SK-N-MC (cell line): ENCODE data around the gene AFDN.

Source experiments
- DNase-seq: peaks from one replicate; pipeline ENCODE4 v3.0.0-alpha.2; 2011; ENCODE audit warnings: low read depth, low spot score
- H3K27ac ChIP-seq: fragments of 200-600 bp; sonication (generic); 2 replicates; pipeline ENCODE4 v1.5.1; 2016; ENCODE audit warnings: mixed run types
- H3K36me3 ChIP-seq: fragments of 200-600 bp; sonication (generic); 2 replicates; pipeline ENCODE4 v1.6.1; 2017; ENCODE audit warnings: antibody characterized with exemption, low read length, mixed read lengths; ENCODE audit not compliant: insufficient read depth
- H3K4me3 ChIP-seq: fragments of 200-600 bp; sonication (generic); 2 replicates; pipeline ENCODE4 v1.5.1; 2016
- H3K9ac ChIP-seq: fragments of 200-600 bp; sonication (generic); 2 replicates; pipeline ENCODE4 v1.8.0; 2017; ENCODE audit warnings: mixed run types, mixed read lengths; ENCODE audit not compliant: insufficient read length
- H3K9me3 ChIP-seq: fragments of 200-600 bp; sonication (generic); 2 replicates; pipeline ENCODE4 v1.6.1; 2017; ENCODE audit warnings: low read depth, mild to moderate bottlenecking, antibody characterized with exemption, low read length, moderate library complexity, mixed read lengths
- EZH2 ChIP-seq: fragments of 200-600 bp; sonication (generic); IDR thresholded peaks from one replicate; pipeline ENCODE4 v1.6.1; 2017; ENCODE audit warnings: antibody characterized with exemption
- FOXP2 ChIP-seq: optimal IDR thresholded peaks from 2 replicates; pipeline ENCODE3; 2011; ENCODE audit warnings: mild to moderate bottlenecking, moderate library complexity; ENCODE audit not compliant: insufficient read depth; ENCODE audit errors: extremely low read length, control extremely low read depth
- POLR2AphosphoS5 ChIP-seq: IDR thresholded peaks from 2 replicates; pipeline ENCODE4 v1.6.1; 2012; ENCODE audit warnings: mild to moderate bottlenecking, low read depth, low read length, borderline replicate concordance

The AFDN gene

DNA sequence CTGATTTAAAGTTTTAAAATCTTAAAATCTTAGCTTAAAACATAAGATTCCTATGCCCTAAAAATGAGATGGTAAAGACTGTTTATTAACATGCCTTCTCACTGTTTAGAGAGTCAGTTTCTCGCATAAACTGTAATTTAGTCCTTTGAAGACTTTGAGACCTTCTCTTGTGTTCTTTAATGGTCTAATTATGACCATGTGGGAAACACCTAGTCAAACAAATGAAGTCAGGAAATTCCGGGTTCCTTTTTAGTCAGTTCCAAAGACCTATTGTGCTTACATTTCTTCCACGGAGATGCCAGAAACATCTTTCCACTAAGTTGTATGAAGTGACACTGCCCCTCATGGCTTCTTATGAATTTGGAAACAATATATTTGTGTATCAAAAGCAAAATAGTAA, 106.6 kb downstream of the AFDN start:
- DNase-seq = no peak
- Histone ChIP-seq H3K9ac (no peak overlapping the region), H3K36me3 (peaks cover 13% of the 10 kb centered on the region), H3K4me3 (no peak overlapping the region), H3K9me3 (no peaks in the 10 kb centered on the region), H3K27ac (no peak overlapping the region)
- TF ChIP-seq FOXP2 = no peak
- no peak for TF ChIP-seq EZH2
- no peak for TF ChIP-seq POLR2AphosphoS5

DNA sequence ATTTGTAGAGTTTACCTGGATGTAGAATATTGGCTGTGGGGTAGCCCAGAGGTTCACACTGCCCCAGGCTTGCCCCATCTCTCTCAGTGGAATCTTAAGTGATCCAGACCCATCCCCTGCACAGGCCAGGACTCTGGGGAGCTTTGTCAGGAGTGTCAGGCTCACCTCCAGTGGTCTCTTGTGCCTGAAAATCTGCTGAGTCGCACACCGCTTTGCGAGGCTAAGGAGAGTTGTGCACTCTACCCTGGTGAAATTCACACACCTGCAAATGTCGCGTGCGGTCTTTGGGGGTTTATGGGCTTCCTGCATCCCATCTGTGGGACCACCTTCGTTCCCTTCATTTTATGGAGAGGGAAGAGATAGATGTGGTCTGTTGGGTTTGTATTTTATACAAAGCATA, 107.1 kb downstream of the AFDN start:
- TF ChIP-seq EZH2 = no peak
- TF ChIP-seq POLR2AphosphoS5 = no peak
- no peak for TF ChIP-seq FOXP2
- no peak for DNase-seq
- no peak overlapping the region for H3K4me3 ChIP-seq
- H3K9ac ChIP-seq = no peak overlapping the region
- no peak overlapping the region for H3K27ac ChIP-seq
- peaks cover 11% of the 10 kb centered on the region for H3K36me3 ChIP-seq
- no peaks in the 10 kb centered on the region for H3K9me3 ChIP-seq

DNA sequence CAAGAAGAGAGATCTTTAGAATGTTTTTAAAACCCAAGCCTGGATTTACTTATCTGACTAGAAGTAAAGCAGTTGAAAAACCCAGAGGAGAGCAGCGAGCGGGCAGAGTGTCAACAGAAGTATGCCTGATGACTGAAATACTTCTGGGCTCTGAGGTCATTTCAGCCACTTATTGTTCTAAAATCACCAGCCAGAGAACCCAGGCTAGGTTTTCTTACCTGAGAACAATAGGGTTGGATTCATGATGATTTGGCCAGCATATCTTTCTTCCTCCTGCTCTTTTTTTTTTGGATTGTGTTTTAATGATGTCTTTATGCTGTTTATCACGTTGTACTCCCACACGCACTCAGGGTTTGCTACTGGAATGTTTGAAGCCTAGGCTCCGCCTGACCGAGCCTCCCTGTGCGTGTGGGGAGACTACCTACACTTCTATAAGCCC, 107.7 kb downstream of the AFDN start:
- no peaks in the 10 kb centered on the region for H3K9me3 ChIP-seq
- no peak overlapping the region for H3K4me3 ChIP-seq
- no peak overlapping the region for H3K27ac ChIP-seq
- TF ChIP-seq POLR2AphosphoS5 (no peak), FOXP2 (no peak)
- H3K36me3 ChIP-seq = peaks cover 11% of the 10 kb centered on the region
- no peak overlapping the region for H3K9ac ChIP-seq
- no peak for DNase-seq

DNA sequence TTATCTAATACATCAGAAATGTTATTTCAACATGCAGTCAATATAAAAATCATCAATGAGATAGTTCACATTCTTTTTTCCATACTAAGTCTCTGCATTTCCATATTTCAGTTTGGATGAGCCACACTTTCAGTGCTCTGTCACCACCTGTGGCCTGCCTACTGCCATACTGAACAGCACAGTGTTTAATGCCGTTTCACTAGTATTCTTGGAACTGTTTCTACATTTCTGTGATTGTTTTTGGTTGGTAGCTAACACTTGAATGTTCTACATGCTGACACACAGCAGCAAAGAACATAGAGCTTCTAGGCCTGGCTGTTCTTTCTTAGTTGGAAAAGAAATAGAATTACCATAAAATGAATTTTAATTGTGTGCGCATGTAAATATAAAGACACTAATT, 109.3 kb downstream of the AFDN start:
- peaks cover 8% of the 10 kb centered on the region for H3K36me3 ChIP-seq
- DNase-seq = no peak

DNA sequence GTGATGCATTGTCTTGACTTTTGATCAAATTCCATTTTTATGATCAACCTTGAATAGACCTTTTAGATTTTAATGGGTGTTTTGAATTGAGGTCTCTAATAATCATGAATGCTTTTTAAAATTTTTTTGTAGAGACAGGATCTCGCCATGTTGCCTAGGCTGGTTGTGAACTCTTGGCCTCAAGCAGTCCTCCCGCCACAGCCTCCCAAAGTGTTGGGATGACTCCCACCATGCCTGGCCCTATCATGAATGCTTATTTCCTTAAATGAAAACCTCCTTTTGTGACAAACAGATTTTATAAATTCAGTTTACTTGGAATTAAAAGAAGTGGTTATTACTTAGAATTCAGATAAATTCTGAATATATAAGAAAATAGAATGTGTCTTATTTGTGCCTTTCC, 110.6 kb downstream of the AFDN start:
- Histone ChIP-seq H3K9ac (no peak overlapping the region), H3K36me3 (peaks cover 8% of the 10 kb centered on the region), H3K4me3 (no peak overlapping the region), H3K9me3 (no peaks in the 10 kb centered on the region), H3K27ac (no peak overlapping the region)
- TF ChIP-seq EZH2 (no peak), POLR2AphosphoS5 (no peak), FOXP2 (no peak)
- DNase-seq = no peak

More for the DNA sequence above, 109.3 kb downstream of the AFDN start:
- no peak overlapping the region for H3K9ac ChIP-seq
- TF ChIP-seq POLR2AphosphoS5 (no peak), FOXP2 (no peak), EZH2 (no peak)
- no peak overlapping the region for H3K4me3 ChIP-seq
- H3K27ac ChIP-seq = no peak overlapping the region
- no peaks in the 10 kb centered on the region for H3K9me3 ChIP-seq

DNA sequence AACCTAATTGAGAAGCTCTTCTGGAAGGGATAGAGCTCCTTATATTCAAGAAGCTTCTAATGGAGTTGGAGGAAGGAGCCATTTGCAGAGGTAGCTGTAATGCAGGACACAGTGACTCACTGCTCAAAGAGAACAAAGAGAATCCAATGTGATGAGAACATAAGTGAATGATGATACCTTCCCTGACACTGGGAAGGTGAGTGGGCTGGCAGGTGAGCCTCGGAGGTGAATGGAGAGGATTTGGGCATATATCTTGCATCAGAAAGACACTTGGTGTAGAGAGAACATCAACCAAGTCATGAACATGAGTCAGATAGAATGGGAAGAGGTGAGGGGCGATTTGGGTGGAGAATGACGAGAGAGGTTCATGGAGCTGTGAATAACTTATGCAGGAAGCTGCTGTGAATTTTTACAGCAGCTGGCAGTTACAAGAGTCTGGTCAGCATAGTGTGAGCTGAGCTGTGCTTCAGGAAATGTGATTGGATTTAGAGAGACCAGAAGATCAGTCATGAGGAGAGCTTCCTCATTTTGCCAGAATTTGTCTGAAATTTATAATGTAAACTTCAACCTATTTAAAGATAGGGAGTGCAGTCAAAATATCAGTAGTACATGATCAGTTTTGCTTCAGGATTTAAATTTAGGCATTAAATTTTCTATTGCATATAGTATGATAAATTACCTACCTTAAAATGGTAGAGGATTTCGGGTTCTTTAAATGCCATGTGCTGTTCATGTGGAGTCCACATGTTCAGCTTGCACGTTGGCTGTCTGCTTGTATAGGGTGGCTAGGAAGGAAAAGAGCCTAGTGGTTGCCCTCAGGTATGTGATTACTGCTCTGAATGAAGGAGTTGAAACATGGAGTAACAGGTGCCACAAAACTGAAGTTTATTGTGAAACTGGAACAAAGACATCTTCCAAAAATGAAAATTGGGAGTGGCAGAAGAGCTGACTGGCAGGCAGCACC, 111.5 kb downstream of the AFDN start:
- H3K36me3 ChIP-seq = peaks cover 7% of the 10 kb centered on the region; the same call in 1 of the 2 replicates
- H3K27ac ChIP-seq = no peak overlapping the region
- no peak overlapping the region for H3K4me3 ChIP-seq
- H3K9ac ChIP-seq = no peak overlapping the region
- H3K9me3 ChIP-seq = no peaks in the 10 kb centered on the region
- no peak for DNase-seq
- no peak for TF ChIP-seq EZH2
- no peak for TF ChIP-seq POLR2AphosphoS5
- no peak for TF ChIP-seq FOXP2

DNA sequence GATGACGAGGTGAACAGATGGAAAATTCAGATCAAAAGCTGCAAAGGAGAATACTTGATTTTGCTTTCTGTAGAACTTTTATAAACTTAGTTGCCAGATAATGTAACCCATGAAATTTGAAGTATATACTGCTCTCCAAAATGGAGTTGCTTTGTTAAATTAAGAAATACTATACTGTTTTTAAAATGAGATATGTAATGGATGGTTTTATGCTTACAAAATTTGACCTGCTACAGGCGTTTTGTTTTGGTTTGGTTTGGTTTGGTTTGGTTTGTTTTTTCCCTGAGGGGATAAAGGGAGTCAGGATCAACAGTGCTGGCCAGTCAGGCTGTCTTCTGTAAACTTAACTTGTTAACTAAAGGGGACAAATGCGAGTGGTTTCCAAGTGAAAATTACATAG, 115.1 kb downstream of the AFDN start:
- peaks cover 21% of the 10 kb centered on the region for H3K36me3 ChIP-seq
- H3K27ac ChIP-seq = no peak overlapping the region
- peak overlapping the region; percentile 11 for H3K9ac ChIP-seq
- no peak for DNase-seq
- no peaks in the 10 kb centered on the region for H3K9me3 ChIP-seq
- TF ChIP-seq POLR2AphosphoS5 = no peak
- no peak for TF ChIP-seq EZH2
- TF ChIP-seq FOXP2 = no peak
- no peak overlapping the region for H3K4me3 ChIP-seq

DNA sequence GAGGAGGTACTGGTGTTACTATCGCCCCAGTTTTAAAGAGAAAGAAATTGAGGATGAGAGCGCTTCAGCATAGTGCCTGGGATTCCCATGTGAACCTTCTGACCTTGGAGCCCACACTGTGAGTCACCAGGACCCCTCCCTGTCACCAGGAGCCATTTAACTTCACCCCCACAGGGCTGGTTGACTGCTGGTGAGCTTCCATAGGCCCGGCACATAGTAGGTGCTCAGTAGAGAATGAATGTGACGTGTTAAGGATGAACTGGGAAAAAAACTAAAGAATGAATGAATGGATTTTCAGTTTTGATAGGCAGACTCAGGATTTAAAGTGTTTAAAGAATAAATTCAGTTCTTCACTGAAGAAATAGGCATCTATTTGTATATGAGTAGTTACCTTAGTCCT, 117.4 kb downstream of the AFDN start:
- DNase-seq = no peak
- H3K27ac ChIP-seq = no peak overlapping the region
- peaks cover 38% of the 10 kb centered on the region for H3K36me3 ChIP-seq
- H3K9ac ChIP-seq = no peak overlapping the region
- H3K9me3 ChIP-seq = no peaks in the 10 kb centered on the region
- H3K4me3 ChIP-seq = no peak overlapping the region
- TF ChIP-seq POLR2AphosphoS5 (no peak), EZH2 (no peak), FOXP2 (no peak)
